Bronchial epithelial cell (primary cell): Measurements from ENCODE around the gene ALOX12. TPM values are rescaled to one million over a fixed set of nuclear protein-coding genes. Genes with fewer than 3 reads are reported as not detected.
A peak's percentile ranks its signal among the peaks of the same experiment; 100 is the strongest.
"Not testable (repeated sequence)": the region's sequence is repeated elsewhere in the genome, so short reads cannot be mapped to it uniquely, and the experiment has no call there.

ENCODE experiments used
- DNase-seq: peaks from one replicate; pipeline ENCODE4 v3.0.0-alpha.2; 2010; ENCODE audit warnings: low read depth
- FAIRE-seq: peaks from 2 replicates; lab custom pipeline; 2011; peaks lifted over from hg19 to GRCh38; lab: Jason Lieb, UNC
- H3K27me3 ChIP-seq: 2 replicates; pipeline ENCODE4 v1.5.1; 2011; ENCODE audit warnings: low read length; ENCODE audit not compliant: control insufficient read depth, insufficient read depth
- H3K36me3 ChIP-seq: 2 replicates; pipeline ENCODE4 v1.5.1; 2011; ENCODE audit warnings: low read length; ENCODE audit not compliant: control insufficient read depth, insufficient read depth
- H3K4me3 ChIP-seq: 2 replicates; pipeline ENCODE4 v1.5.1; 2011; ENCODE audit warnings: mild to moderate bottlenecking, low read depth, low read length, control low read depth
- total RNA-seq: library from RNA; depleted of rRNA; stranded (reverse); fragments of >200 nt; gene quantifications from 2 replicates; pipeline ENCODE4 v1.2.1, GENCODE V29; 2014
- TF ChIP-seq, protein P1 (sequence below): IDR thresholded peaks from 2 replicates; pipeline ENCODE4 v1.5.1; 2011; ENCODE audit warnings: mild to moderate bottlenecking, moderate library complexity, low read length, control low read depth, inconsistent platforms; ENCODE audit not compliant: insufficient read depth, severe bottlenecking

Gene ALOX12, protein sequence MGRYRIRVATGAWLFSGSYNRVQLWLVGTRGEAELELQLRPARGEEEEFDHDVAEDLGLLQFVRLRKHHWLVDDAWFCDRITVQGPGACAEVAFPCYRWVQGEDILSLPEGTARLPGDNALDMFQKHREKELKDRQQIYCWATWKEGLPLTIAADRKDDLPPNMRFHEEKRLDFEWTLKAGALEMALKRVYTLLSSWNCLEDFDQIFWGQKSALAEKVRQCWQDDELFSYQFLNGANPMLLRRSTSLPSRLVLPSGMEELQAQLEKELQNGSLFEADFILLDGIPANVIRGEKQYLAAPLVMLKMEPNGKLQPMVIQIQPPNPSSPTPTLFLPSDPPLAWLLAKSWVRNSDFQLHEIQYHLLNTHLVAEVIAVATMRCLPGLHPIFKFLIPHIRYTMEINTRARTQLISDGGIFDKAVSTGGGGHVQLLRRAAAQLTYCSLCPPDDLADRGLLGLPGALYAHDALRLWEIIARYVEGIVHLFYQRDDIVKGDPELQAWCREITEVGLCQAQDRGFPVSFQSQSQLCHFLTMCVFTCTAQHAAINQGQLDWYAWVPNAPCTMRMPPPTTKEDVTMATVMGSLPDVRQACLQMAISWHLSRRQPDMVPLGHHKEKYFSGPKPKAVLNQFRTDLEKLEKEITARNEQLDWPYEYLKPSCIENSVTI
- total RNA-seq: 0.26 and 1.2 TPM in 2 replicates

DNA sequence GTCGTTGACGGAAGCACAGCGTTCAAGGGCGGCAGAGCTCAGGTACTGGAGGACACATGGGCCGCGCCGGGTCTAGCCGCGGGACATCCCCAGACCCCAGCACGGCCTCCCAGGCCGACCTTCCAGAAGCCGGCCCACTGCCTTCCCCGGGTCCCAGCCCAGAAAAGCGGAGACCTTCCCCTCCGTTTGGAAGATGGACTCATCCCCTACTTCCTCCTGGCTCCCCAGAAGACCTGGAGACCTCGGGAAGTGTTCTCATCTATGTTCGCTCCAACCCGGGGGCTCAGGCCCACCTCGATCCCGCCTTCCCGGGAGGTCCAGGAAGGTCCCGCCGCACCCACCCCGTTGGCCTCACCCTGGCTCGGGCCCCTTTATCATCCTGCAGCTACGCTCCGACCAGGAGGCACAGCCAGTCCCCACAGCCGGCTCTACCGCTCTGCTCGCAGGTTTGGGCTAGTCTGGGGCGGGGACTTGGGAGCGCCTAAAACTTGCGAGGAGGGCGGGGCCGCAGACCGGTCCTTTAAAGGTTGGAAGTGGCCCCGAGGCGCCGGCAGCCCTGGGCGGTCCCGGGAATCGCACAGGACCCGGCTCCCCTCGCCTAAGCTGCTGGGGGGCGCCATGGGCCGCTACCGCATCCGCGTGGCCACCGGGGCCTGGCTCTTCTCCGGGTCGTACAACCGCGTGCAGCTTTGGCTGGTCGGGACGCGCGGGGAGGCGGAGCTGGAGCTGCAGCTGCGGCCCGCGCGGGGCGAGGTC lies at the start of gene ALOX12:
ALOX12 (plus strand) TSS at position 550 of the 756 bp plus-strand sequence; CDS start at position 619, 69 bp downstream.
- DNase-seq: peak; percentile 58
- Histone ChIP-seq H3K36me3 (peaks cover 9% of the 10 kb centered on the region), H3K4me3 (peak within 1 kb of the TSS; percentile 58), H3K27me3 (no peaks in the 10 kb centered on the region)
- FAIRE-seq: no peak
- TF ChIP-seq, protein P1, sequence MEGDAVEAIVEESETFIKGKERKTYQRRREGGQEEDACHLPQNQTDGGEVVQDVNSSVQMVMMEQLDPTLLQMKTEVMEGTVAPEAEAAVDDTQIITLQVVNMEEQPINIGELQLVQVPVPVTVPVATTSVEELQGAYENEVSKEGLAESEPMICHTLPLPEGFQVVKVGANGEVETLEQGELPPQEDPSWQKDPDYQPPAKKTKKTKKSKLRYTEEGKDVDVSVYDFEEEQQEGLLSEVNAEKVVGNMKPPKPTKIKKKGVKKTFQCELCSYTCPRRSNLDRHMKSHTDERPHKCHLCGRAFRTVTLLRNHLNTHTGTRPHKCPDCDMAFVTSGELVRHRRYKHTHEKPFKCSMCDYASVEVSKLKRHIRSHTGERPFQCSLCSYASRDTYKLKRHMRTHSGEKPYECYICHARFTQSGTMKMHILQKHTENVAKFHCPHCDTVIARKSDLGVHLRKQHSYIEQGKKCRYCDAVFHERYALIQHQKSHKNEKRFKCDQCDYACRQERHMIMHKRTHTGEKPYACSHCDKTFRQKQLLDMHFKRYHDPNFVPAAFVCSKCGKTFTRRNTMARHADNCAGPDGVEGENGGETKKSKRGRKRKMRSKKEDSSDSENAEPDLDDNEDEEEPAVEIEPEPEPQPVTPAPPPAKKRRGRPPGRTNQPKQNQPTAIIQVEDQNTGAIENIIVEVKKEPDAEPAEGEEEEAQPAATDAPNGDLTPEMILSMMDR: no peak

DNA sequence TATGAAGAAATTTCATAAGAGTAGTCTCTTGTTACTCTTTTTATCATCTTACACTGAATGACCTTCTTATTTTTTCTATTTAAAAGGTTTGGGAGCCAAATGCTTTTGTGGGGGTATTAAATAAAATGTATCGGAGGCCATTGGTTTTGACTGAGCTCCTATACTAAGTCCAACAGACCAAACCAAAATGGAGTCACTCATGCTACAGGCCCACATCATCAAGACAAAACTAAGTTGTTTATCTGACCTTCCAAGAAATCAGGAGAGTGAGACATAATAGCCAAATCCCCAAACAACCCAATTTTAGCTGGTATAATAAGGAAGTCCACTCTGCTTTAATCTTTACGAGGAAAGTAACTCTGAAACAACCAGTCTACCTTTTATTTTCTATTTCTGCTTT lies 48.1 kb upstream of the ALOX12 start:
- no peak overlapping the region for H3K4me3 ChIP-seq
- DNase-seq (no peak), FAIRE-seq (no peak)
- H3K27me3 ChIP-seq: no peaks in the 10 kb centered on the region
- H3K36me3 ChIP-seq: no peaks in the 10 kb centered on the region
- TF ChIP-seq, protein P1: no peak

DNA sequence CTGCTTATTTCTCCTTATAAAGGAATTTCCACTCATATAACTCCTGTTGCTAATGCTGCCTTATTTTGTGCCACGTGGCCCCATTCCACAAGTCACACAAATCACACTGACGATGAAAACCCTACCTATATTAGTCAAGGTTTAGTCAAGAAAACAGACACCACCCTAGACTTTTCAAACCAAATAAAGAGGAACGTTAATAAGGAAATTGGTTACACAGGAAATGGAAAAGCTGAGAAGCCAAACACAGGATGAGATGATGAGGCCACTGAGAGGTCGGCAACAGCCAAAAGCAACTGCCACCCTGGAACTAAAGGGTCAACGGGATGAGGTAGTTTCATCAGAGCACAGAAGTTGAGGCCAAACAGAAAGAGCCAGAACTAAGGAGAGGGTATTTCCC lies 47.3 kb upstream of the ALOX12 start:
- H3K36me3 ChIP-seq: no peaks in the 10 kb centered on the region
- DNase-seq (no peak), FAIRE-seq (no peak)
- no peak overlapping the region for H3K4me3 ChIP-seq
- no peaks in the 10 kb centered on the region for H3K27me3 ChIP-seq
- TF ChIP-seq, protein P1: no peak

DNA sequence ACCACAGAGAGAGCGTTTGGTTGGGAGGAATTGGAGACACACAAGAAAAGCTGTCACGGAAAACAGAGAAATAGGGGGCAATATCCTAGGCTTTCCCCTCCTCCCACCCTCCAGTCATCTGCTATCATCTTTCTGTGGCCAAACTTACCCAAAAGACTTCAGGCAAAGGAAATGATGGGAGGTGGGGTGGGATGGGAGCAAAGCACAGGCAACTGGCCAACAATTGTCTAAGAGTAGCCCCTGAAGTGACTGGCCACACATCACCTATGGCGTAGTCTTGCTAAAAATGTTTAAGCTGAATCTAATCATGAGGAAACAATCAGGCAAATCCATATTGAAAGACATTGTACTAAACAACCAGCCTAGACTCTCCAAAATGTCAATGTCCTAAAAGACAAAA lies 46.9 kb upstream of the ALOX12 start:
- DNase-seq (no peak), FAIRE-seq (no peak)
- TF ChIP-seq, protein P1: no peak
- Histone ChIP-seq H3K27me3 (no peaks in the 10 kb centered on the region), H3K36me3 (no peaks in the 10 kb centered on the region), H3K4me3 (no peak overlapping the region)

DNA sequence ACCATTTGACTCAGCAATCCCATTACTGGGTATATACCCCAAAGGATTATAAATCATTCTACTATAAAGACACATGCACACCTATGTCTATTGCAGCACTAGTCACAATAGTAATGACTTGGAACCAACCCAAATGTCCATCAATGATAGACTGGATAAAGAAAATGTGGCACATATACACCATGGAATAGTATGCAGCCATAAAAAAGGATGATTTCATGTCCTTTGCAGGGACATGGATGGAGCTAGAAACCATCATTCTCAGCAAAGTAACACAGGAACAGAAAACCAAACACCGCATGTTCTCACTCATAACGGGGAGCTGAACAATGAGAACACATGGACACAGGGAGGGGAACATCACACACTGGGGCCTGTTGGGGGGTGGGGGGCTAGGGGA lies 44.9 kb upstream of the ALOX12 start:
- H3K27me3 ChIP-seq, H3K4me3 ChIP-seq, FAIRE-seq, DNase-seq, H3K36me3 ChIP-seq: not testable (repeated sequence)

DNA sequence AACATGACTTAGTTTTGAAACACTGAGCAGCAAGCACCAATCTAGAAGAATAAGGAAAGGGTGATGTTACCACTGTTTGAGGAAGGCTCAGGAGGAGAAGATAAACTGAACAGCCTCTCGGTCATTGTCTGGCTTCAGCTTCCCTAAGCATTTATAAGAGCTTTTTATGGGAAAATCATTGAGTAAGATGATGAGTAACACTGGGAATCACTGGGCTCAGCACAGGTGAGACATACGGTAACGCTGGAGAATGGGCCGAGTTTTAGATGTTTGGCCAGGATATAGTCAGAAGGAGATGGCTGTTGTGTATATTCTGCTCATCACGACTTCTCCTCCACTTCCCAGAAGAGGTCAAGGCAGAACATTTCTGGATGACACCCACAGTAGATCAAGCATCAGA lies 42.2 kb upstream of the ALOX12 start:
- no peak overlapping the region for H3K4me3 ChIP-seq
- H3K27me3 ChIP-seq: no peaks in the 10 kb centered on the region
- no peak for FAIRE-seq
- DNase-seq: peak; percentile 12
- TF ChIP-seq, protein P1: no peak
- no peaks in the 10 kb centered on the region for H3K36me3 ChIP-seq
